Hypothalamus (tissue), 51 donors: ENCODE results near the gene AKT1.
A peak's percentile ranks its signal among the peaks of the same experiment; 100 is the strongest.

Source experiments
- DNase-seq, 51 donors: peaks; one replicate each; lab custom pipeline; 2025; lab: John Stamatoyannopoulos, UW

The AKT1 gene

GRCh38 chr14:104787736-104788135 is 7.8 kb downstream of the AKT1 start:
- DNase-seq = no peak

GRCh38 chr14:104786726-104787675 is 8.5 kb downstream of the AKT1 start:
- peak in 6 of 51 donors; percentile 18 to 42 (median 34) for DNase-seq

- DNase-seq = peak in 1 of 51 donors; percentile 22
Observed at GRCh38 chr14:104786091-104786586, 9.4 kb downstream of the AKT1 start.

- DNase-seq = no peak
Observed at GRCh38 chr14:104785708-104786080, 9.9 kb downstream of the AKT1 start.

GRCh38 chr14:104784846-104785707 is 10.5 kb downstream of the AKT1 start:
- DNase-seq = peak in 15 of 51 donors; percentile 14 to 63 (median 32)

- DNase-seq = no peak
Observed at GRCh38 chr14:104784218-104784568, 11.4 kb downstream of the AKT1 start.

- no peak for DNase-seq
Observed at GRCh38 chr14:104783484-104784217, 11.9 kb downstream of the AKT1 start.

GRCh38 chr14:104782808-104783139 is 12.8 kb downstream of the AKT1 start:
- no peak for DNase-seq

- no peak for DNase-seq
Observed at GRCh38 chr14:104782086-104782807, 13.3 kb downstream of the AKT1 start.

- no peak for DNase-seq
Observed at GRCh38 chr14:104781271-104782077, 14.1 kb downstream of the AKT1 start.

GRCh38 chr14:104780513-104781030 is 15.0 kb downstream of the AKT1 start:
- DNase-seq = no peak

GRCh38 chr14:104779776-104780512 is 15.6 kb downstream of the AKT1 start:
- no peak for DNase-seq

- DNase-seq = no peak
Observed at GRCh38 chr14:104778694-104779331, 16.7 kb downstream of the AKT1 start.

GRCh38 chr14:104777808-104778249 is 17.7 kb downstream of the AKT1 start:
- peak in 1 of 51 donors; percentile 66 for DNase-seq

- peak in 1 of 51 donors; percentile 100 for DNase-seq
Observed at GRCh38 chr14:104776961-104777807, 18.4 kb downstream of the AKT1 start.

GRCh38 chr14:104776481-104776880 is 19.1 kb downstream of the AKT1 start:
- DNase-seq = no peak

GRCh38 chr14:104775073-104775489 is 20.5 kb downstream of the AKT1 start:
- DNase-seq = no peak
